Loucy (cell line): ENCODE results near the gene APOOL.

Experiments used
- CTCF ChIP-seq: fragments of 200-600 bp; sonication (generic); conservative IDR thresholded peaks from 2 replicates; pipeline ENCODE4 v1.5.1; 2014; ENCODE audit warnings: mild to moderate bottlenecking, antibody characterized with exemption, low read length
- EZH2phosphoT487 ChIP-seq: fragments of 200-600 bp; IDR thresholded peaks from 2 replicates; pipeline ENCODE4 v1.6.1; 2018; ENCODE audit warnings: antibody characterized with exemption, mild to moderate bottlenecking, moderate library complexity, borderline replicate concordance

- TF ChIP-seq CTCF (no peak), EZH2phosphoT487 (no peak)
Observed at GRCh38 chrX:85018471-85018870, 14.8 kb downstream of the APOOL start.
